HCEC 1CT (cell line): ENCODE measurements around the gene REG1A.

Source experiments
- DNase-seq: peaks from one replicate; pipeline ENCODE4 v3.0.0-alpha.2; 2017

REG1A gene

GRCh38 chr2:79120194-79120713 is at the start of gene REG1A:
TSS of gene REG1A (plus strand) at chr2:79120488. CDS start at chr2:79120862, 374 bp downstream.
- no peak for DNase-seq

GRCh38 chr2:79071078-79071477 is 49.2 kb upstream of the REG1A start:
- DNase-seq = no peak

GRCh38 chr2:79082987-79083386 is 37.3 kb upstream of the REG1A start:
- DNase-seq = no peak

- no peak for DNase-seq
These were observed 36.6 kb upstream of the REG1A start for GRCh38 chr2:79083597-79084251.

GRCh38 chr2:79084495-79085135 is 35.7 kb upstream of the REG1A start:
- no peak for DNase-seq

GRCh38 chr2:79085382-79085781 is 34.9 kb upstream of the REG1A start:
- DNase-seq = no peak

GRCh38 chr2:79086255-79086654 is 34.0 kb upstream of the REG1A start:
- no peak for DNase-seq

GRCh38 chr2:79087785-79088364 is 32.4 kb upstream of the REG1A start, which contains the start of gene REG1B:
TSS of gene REG1B (minus strand) at chr2:79087993. CDS start at chr2:79087612, 381 bp downstream.
- DNase-seq = no peak

GRCh38 chr2:79090693-79091092 is 29.6 kb upstream of the REG1A start:
- DNase-seq = no peak

GRCh38 chr2:79097843-79098242 is 22.4 kb upstream of the REG1A start:
- no peak for DNase-seq

GRCh38 chr2:79099140-79099686 is 21.1 kb upstream of the REG1A start:
- no peak for DNase-seq

- no peak for DNase-seq
These were observed 20.0 kb upstream of the REG1A start for GRCh38 chr2:79100285-79100684.

GRCh38 chr2:79101024-79101423 is 19.3 kb upstream of the REG1A start:
- DNase-seq = no peak

GRCh38 chr2:79103214-79103613 is 17.1 kb upstream of the REG1A start:
- DNase-seq = no peak

- DNase-seq = no peak
These were observed 15.0 kb upstream of the REG1A start for GRCh38 chr2:79105259-79105658.

- no peak for DNase-seq
These were observed 8.0 kb upstream of the REG1A start for GRCh38 chr2:79112269-79112668.

- no peak for DNase-seq
These were observed 5.3 kb upstream of the REG1A start for GRCh38 chr2:79114797-79115494.

- DNase-seq = no peak
These were observed 3.0 kb upstream of the REG1A start for GRCh38 chr2:79116997-79117928.

GRCh38 chr2:79122676-79123075 is 2.4 kb downstream of the REG1A start:
- DNase-seq = no peak

GRCh38 chr2:79124907-79125720 is 4.8 kb downstream of the REG1A start:
- no peak for DNase-seq

- no peak for DNase-seq
These were observed 5.4 kb downstream of the REG1A start for GRCh38 chr2:79125721-79125985.
